ENCODE results near the gene NT5C1A. TPM values are rescaled to one million over a fixed set of nuclear protein-coding genes. Genes with fewer than 3 reads are reported as not detected.

NT5C1A gene
- total and polyA plus RNA-seq, 2 donors (not counting 1 experiment from before 2014, with no cell fraction given), result not detected

- Histone ChIP-seq H3K4me2 (replicated peaks; ENCODE audit: low read depth, low read length, poor library complexity, severe bottlenecking) (no peak overlapping the region), H2AFZ (ENCODE audit: insufficient read depth, low read depth, low read length, poor library complexity, severe bottlenecking) (no peak overlapping the region), H3K9me3 (ENCODE audit: control extremely low read depth in 1 of 3, control insufficient read depth in 2 of 3, insufficient read depth in 1 of 3, low read length in 2 of 3) (peaks cover 0 to 7% (median 0%) of the 10 kb centered on the region in 3 donors), H3K4me3 (ENCODE audit: control extremely low read depth in 1 of 5, extremely low read depth in 1 of 5, insufficient read depth in 1 of 5, low read depth in 2 of 5, low read length in 4 of 5) (no peak overlapping the region), H3K9ac (ENCODE audit: low read length) (no peak overlapping the region), H3K36me3 (replicated peaks in 1 of 2; ENCODE audit: control extremely low read depth in 1 of 2, control insufficient read depth in 1 of 2, extremely low read depth in 1 of 2, insufficient read depth in 2 of 2, low read length in 1 of 2) (no peaks in the 10 kb centered on the region), H3K79me2 (ENCODE audit: control insufficient read depth, insufficient read depth, low read length) (no peaks in the 10 kb centered on the region), H3K4me1 (ENCODE audit: control insufficient read depth in 2 of 2, insufficient read depth in 2 of 2, low read length in 2 of 2) (peaks cover 0 to 4% of the 10 kb centered on the region in 2 donors), H3K27me3 (replicated peaks in 1 of 4; ENCODE audit: control extremely low read depth in 1 of 4, control insufficient read depth in 3 of 4, insufficient read depth in 4 of 4, low read length in 3 of 4) (peaks cover 0 to 37% (median 15%) of the 10 kb centered on the region in 4 experiments), H3K27ac (ENCODE audit: low read length in 2 of 2) (no peak overlapping the region), H4K20me1 (ENCODE audit: control insufficient read depth, insufficient read depth, low read length, poor library complexity, severe bottlenecking) (no peaks in the 10 kb centered on the region)
- ATAC-seq (ENCODE audit: low read depth), result no peak
- Mint-ChIP-seq H3K27me3 (peaks cover 43% of the 10 kb centered on the region), H3K4me3 (no peak overlapping the region), H3K9me3 (ENCODE audit: insufficient read depth) (no peaks in the 10 kb centered on the region), H3K4me1 (peaks cover 2% of the 10 kb centered on the region), H3K27ac (no peak overlapping the region)
- ChIA-PET POLR2A (no interaction called here), CTCF (interaction anchor here (0.6 to 2.5 kb wide), 5 partner anchors 9 to 313 kb away, joined by 3 to 11 read pairs (median 4); partner anchors contain the start of gene NT5C1A)
- WGBS (ENCODE audit: insufficient coverage), result no CpG with 5 or more reads among the region's 3 CpGs
- no peak for DNase-seq
- intact Hi-C loops (cut with micrococcal nuclease), result no loop called here
- TF ChIP-seq CTCF (IDR thresholded peaks at IDR 0.05) (no peak), EZH2 (IDR thresholded peaks at IDR 0.05; ENCODE audit: borderline replicate concordance, insufficient read depth, low read depth, low read length, poor library complexity, severe bottlenecking) (no peak)
Measured at GRCh38 chr1:39681294-39681693, 9.4 kb upstream of the NT5C1A start.

- H3K4me2 ChIP-seq (replicated peaks; ENCODE audit: low read depth, low read length, poor library complexity, severe bottlenecking), result no peak overlapping the region
- ChIA-PET POLR2A (no interaction called here), CTCF (interaction anchor here (1.3 to 2.5 kb wide), 3 partner anchors 9 to 27 kb away, joined by 4 to 11 read pairs (median 8); partner anchors contain the start of gene NT5C1A)
- H3K4me3 ChIP-seq (ENCODE audit: control extremely low read depth in 1 of 5, extremely low read depth in 1 of 5, insufficient read depth in 1 of 5, low read depth in 2 of 5, low read length in 4 of 5), result no peak overlapping the region
- no peak overlapping the region for H3K4me3 Mint-ChIP-seq
- peaks cover 0 to 4% of the 10 kb centered on the region in 2 donors for H3K4me1 ChIP-seq (ENCODE audit: control insufficient read depth in 2 of 2, insufficient read depth in 2 of 2, low read length in 2 of 2)
- DNase-seq (no peak), ATAC-seq (ENCODE audit: low read depth) (no peak)
- H3K27me3 ChIP-seq (replicated peaks in 1 of 4; ENCODE audit: control extremely low read depth in 1 of 4, control insufficient read depth in 3 of 4, insufficient read depth in 4 of 4, low read length in 3 of 4), result peaks cover 0 to 37% (median 15%) of the 10 kb centered on the region in 4 experiments
- no peak overlapping the region for H2AFZ ChIP-seq (ENCODE audit: insufficient read depth, low read depth, low read length, poor library complexity, severe bottlenecking)
- peaks cover 41% of the 10 kb centered on the region for H3K27me3 Mint-ChIP-seq
- H3K4me1 Mint-ChIP-seq, result peaks cover 2% of the 10 kb centered on the region
- intact Hi-C loops (cut with micrococcal nuclease), result no loop called here
- no peak overlapping the region for H3K9ac ChIP-seq (ENCODE audit: low read length)
- H4K20me1 ChIP-seq (ENCODE audit: control insufficient read depth, insufficient read depth, low read length, poor library complexity, severe bottlenecking), result no peaks in the 10 kb centered on the region
- no peaks in the 10 kb centered on the region for H3K79me2 ChIP-seq (ENCODE audit: control insufficient read depth, insufficient read depth, low read length)
- no peak overlapping the region for H3K27ac Mint-ChIP-seq
- no peak for TF ChIP-seq EZH2 (IDR thresholded peaks at IDR 0.05; ENCODE audit: borderline replicate concordance, insufficient read depth, low read depth, low read length, poor library complexity, severe bottlenecking)
- no peak for TF ChIP-seq CTCF (IDR thresholded peaks at IDR 0.05)
- WGBS (ENCODE audit: insufficient coverage), result 33% methylated on average over 4 of the region's 4 CpGs
- no peaks in the 10 kb centered on the region for H3K36me3 ChIP-seq (replicated peaks in 1 of 2; ENCODE audit: control extremely low read depth in 1 of 2, control insufficient read depth in 1 of 2, extremely low read depth in 1 of 2, insufficient read depth in 2 of 2, low read length in 1 of 2)
- no peak overlapping the region for H3K27ac ChIP-seq (ENCODE audit: low read length in 2 of 2)
- peaks cover 0 to 7% (median 0%) of the 10 kb centered on the region in 3 donors for H3K9me3 ChIP-seq (ENCODE audit: control extremely low read depth in 1 of 3, control insufficient read depth in 2 of 3, insufficient read depth in 1 of 3, low read length in 2 of 3)
- H3K9me3 Mint-ChIP-seq (ENCODE audit: insufficient read depth), result no peaks in the 10 kb centered on the region
Measured at GRCh38 chr1:39680751-39681150, 8.8 kb upstream of the NT5C1A start.
